Subcutaneous abdominal adipose tissue (tissue), 5 donors: Measurements from ENCODE around the gene TRPM4.

Experiments
- H3K27ac ChIP-seq: one replicate; pipeline ENCODE4 v1.7.0; 2013; ENCODE audit warnings: low read depth, mild to moderate bottlenecking, inconsistent platforms, low read length, moderate library complexity
- H3K27me3 ChIP-seq, 5 donors: one replicate each; pipeline ENCODE4 v1.7.0; 2013; ENCODE audit warnings: low read length in 5 of 5, inconsistent platforms in 1 of 5; ENCODE audit not compliant: control insufficient read depth in 5 of 5, insufficient read depth in 4 of 5
- H3K36me3 ChIP-seq, 5 donors: one replicate each; pipeline ENCODE4 v1.7.0; 2013; ENCODE audit warnings: low read length in 5 of 5; ENCODE audit not compliant: control insufficient read depth in 5 of 5, insufficient read depth in 5 of 5
- H3K4me1 ChIP-seq, 5 donors: one replicate each; pipeline ENCODE4 v1.7.0; 2013; ENCODE audit warnings: low read length in 5 of 5, mild to moderate bottlenecking in 3 of 5, moderate library complexity in 1 of 5; ENCODE audit not compliant: control insufficient read depth in 5 of 5, insufficient read depth in 5 of 5
- H3K4me3 ChIP-seq, 5 donors: one replicate each; pipeline ENCODE4 v1.7.0; 2013; ENCODE audit warnings: low read length in 5 of 5, low read depth in 1 of 5
- H3K9ac ChIP-seq, 5 donors: one replicate each; pipeline ENCODE4 v1.7.0; 2013; ENCODE audit warnings: low read length in 5 of 5, mild to moderate bottlenecking in 4 of 5, moderate library complexity in 3 of 5
- H3K9me3 ChIP-seq, 5 donors: one replicate each; pipeline ENCODE4 v1.7.0; 2013; ENCODE audit warnings: low read length in 5 of 5; ENCODE audit not compliant: control insufficient read depth in 5 of 5
- donor health status: healthy.
- donor health status: healthy.
- donor health status: healthy.
- donor health status: healthy.
- donor health status: healthy.

TRPM4 gene

DNA sequence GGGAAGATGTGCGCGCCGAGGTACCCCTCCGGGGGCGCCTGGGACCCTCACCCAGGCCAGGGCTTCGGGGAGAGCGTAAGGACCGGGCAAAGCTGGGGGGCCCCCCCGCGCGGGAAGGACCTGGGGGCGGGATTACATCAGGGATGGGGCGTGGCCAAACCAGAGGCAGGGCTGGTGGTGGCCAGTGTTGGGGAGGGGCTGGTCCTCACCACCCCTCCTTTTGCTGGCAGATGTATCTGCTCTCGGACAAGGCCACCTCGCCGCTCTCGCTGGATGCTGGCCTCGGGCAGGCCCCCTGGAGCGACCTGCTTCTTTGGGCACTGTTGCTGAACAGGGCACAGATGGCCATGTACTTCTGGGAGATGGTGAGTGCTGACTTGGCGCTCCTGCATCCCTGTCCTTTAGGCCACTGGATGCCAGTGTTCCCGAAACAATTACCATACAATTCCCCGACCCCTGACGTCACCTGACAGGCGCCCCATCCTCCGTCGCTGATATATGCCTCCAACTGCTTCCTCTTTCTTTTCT, 25.3 kb downstream of the TRPM4 start:
- Histone ChIP-seq H3K4me1 (no peaks in the 10 kb centered on the region), H3K9ac (no peak overlapping the region), H3K27ac (no peak overlapping the region), H3K4me3 (no peak overlapping the region), H3K36me3 (peaks cover 3 to 40% (median 20%) of the 10 kb centered on the region in 5 donors), H3K9me3 (no peaks in the 10 kb centered on the region), H3K27me3 (no peaks in the 10 kb centered on the region)

DNA sequence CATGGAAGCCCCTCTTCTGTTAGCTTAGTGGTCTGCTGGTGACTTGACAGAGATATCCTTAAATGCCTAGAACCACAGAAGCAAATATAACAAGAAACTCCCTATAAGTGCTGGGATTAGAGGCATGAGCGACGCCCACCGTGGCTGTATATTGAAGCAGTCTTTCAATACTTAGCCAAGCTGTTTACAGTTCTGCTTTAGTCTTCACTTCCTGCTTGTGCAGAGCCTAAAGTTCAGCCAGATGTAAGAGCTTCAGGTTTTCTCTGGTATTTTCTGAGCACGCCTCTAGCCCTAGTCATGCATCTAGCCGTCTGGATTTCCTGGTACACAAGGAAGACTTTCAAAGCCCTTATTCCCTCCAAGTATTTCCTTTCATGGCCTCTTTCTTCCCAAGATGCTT, 28.5 kb downstream of the TRPM4 start:
- Histone ChIP-seq H3K4me1 (peaks cover 0 to 22% (median 0%) of the 10 kb centered on the region in 5 donors), H3K9ac (no peak overlapping the region), H3K27me3 (no peaks in the 10 kb centered on the region), H3K9me3 (no peaks in the 10 kb centered on the region), H3K4me3 (no peak overlapping the region), H3K36me3 (peaks cover 10 to 58% (median 40%) of the 10 kb centered on the region in 5 donors), H3K27ac (no peak overlapping the region)

DNA sequence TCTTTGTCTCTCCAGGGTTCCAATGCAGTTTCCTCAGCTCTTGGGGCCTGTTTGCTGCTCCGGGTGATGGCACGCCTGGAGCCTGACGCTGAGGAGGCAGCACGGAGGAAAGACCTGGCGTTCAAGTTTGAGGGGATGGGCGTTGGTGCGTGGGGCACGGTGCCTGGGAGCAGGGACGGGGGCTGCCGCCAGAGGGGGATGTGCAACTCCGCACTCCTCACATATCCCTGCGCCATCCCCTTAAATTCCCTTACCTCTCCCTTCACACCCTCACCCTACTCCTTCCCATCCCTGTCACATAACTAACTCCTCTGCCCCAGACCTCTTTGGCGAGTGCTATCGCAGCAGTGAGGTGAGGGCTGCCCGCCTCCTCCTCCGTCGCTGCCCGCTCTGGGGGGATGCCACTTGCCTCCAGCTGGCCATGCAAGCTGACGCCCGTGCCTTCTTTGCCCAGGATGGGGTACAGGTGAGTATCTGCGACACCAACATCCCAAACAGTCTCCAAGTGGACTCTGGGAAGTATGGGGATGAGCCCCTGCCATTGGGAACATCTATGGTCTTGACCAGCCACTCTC, 31.1 kb downstream of the TRPM4 start:
- Histone ChIP-seq H3K9ac (no peak overlapping the region), H3K4me3 (no peak overlapping the region), H3K9me3 (no peaks in the 10 kb centered on the region), H3K36me3 (peaks cover 16 to 59% (median 40%) of the 10 kb centered on the region in 5 donors), H3K27me3 (no peaks in the 10 kb centered on the region), H3K4me1 (peaks cover 0 to 22% (median 0%) of the 10 kb centered on the region in 5 donors), H3K27ac (peak overlapping the region; percentile 14)

GRCh38 chr19:49189259-49189658, 31.7 kb downstream of the TRPM4 start:
- Histone ChIP-seq H3K36me3 (peaks cover 12 to 65% (median 44%) of the 10 kb centered on the region in 5 donors), H3K9me3 (no peaks in the 10 kb centered on the region), H3K27ac (peak overlapping the region; percentile 14), H3K27me3 (no peaks in the 10 kb centered on the region), H3K4me1 (peaks cover 0 to 22% (median 0%) of the 10 kb centered on the region in 5 donors), H3K9ac (peak overlapping the region in 1 of 5 donors; percentile 12), H3K4me3 (no peak overlapping the region)

GRCh38 chr19:49190781-49191180, 33.2 kb downstream of the TRPM4 start:
- H3K9ac ChIP-seq = no peak overlapping the region
- H3K27me3 ChIP-seq = no peaks in the 10 kb centered on the region
- no peaks in the 10 kb centered on the region for H3K9me3 ChIP-seq
- no peak overlapping the region for H3K4me3 ChIP-seq
- H3K4me1 ChIP-seq = peaks cover 0 to 22% (median 0%) of the 10 kb centered on the region in 5 donors
- no peak overlapping the region for H3K27ac ChIP-seq
- peaks cover 12 to 61% (median 44%) of the 10 kb centered on the region in 5 donors for H3K36me3 ChIP-seq

DNA sequence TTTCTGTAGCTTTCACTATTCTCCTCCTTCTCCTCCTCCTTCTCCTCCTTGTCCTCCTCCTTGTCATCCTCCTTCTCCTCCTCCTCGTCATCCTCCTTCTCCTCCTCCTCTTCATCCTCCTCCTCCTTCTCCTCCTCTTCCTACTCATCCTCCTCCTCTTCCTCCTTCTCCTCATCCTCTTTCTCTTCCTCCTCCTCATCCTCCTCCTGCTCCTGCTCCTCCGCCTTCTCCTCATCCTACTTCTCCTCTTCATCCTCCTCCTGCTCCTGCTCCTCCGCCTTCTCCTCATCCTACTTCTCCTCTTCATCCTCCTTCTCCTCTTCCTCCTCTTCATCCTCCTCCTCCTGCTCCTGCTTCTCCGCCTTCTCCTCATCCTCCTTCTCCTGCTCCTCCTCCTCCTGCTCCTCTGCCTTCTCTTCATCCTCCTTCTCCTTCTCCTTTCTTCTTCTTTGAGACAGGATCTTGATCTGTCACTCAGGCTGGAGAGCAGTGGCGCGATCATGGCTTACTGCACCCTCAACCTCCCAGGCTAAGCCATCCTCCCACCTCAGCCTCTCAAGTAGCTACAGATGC, 36.3 kb downstream of the TRPM4 start:
- H3K4me3 ChIP-seq = no peak overlapping the region
- H3K9ac ChIP-seq = no peak overlapping the region
- peaks cover 0 to 19% (median 3%) of the 10 kb centered on the region in 5 donors for H3K4me1 ChIP-seq
- no peaks in the 10 kb centered on the region for H3K27me3 ChIP-seq
- no peak overlapping the region for H3K27ac ChIP-seq
- peaks cover 12 to 60% (median 31%) of the 10 kb centered on the region in 5 donors for H3K36me3 ChIP-seq
- no peaks in the 10 kb centered on the region for H3K9me3 ChIP-seq

DNA sequence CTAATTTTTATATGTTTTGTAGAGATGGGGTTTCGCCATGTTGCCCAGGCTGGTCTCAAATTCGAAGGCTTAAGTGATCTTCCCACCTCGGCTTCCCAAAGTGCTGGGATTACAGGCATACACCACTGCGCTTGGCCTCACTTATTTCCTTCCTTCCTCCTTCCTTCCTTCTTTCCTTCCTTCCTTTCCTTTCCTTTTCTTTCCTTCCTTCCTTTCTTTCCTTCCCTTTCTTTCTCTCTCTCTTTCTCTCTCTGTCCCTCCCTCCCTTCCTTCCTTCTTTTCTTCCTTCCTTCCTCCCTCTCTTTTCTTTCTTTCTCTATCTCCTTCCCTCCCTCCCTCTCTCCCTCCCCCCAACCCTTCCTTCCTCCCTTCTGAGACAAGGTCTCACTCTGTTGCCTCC, 36.8 kb downstream of the TRPM4 start:
- Histone ChIP-seq H3K27me3 (no peaks in the 10 kb centered on the region), H3K9ac (no peak overlapping the region), H3K27ac (no peak overlapping the region), H3K4me3 (no peak overlapping the region), H3K9me3 (no peaks in the 10 kb centered on the region), H3K4me1 (peaks cover 0 to 14% (median 3%) of the 10 kb centered on the region in 5 donors), H3K36me3 (peaks cover 9 to 57% (median 31%) of the 10 kb centered on the region in 5 donors)

GRCh38 chr19:49196527-49197240, 39.1 kb downstream of the TRPM4 start:
- peaks cover 0 to 4% (median 3%) of the 10 kb centered on the region in 5 donors for H3K4me1 ChIP-seq
- no peak overlapping the region for H3K4me3 ChIP-seq
- no peaks in the 10 kb centered on the region for H3K27me3 ChIP-seq
- H3K27ac ChIP-seq = no peak overlapping the region
- H3K9ac ChIP-seq = no peak overlapping the region
- no peaks in the 10 kb centered on the region for H3K9me3 ChIP-seq
- H3K36me3 ChIP-seq = peaks cover 5 to 50% (median 21%) of the 10 kb centered on the region in 5 donors

GRCh38 chr19:49200238-49200862, 42.8 kb downstream of the TRPM4 start:
- no peaks in the 10 kb centered on the region for H3K27me3 ChIP-seq
- no peak overlapping the region for H3K4me3 ChIP-seq
- H3K27ac ChIP-seq = no peak overlapping the region

More at GRCh38 chr19:49200238-49200862, 42.8 kb downstream of the TRPM4 start:
- Histone ChIP-seq H3K9ac (no peak overlapping the region), H3K4me1 (peaks cover 0 to 4% (median 3%) of the 10 kb centered on the region in 5 donors), H3K9me3 (no peaks in the 10 kb centered on the region), H3K36me3 (peaks cover 0 to 49% (median 23%) of the 10 kb centered on the region in 5 donors)
